AG09319 (cell line): ENCODE measurements around the gene GGT7.

ENCODE experiments used
- DNase-seq: peaks from one replicate; pipeline ENCODE4 v3.0.0-alpha.2; 2010; ENCODE audit warnings: low read depth; ENCODE audit errors: extremely low read depth
- TF ChIP-seq, protein P1 (sequence below): IDR thresholded peaks from 2 replicates; pipeline ENCODE4 v1.5.1; 2011; ENCODE audit warnings: low read depth, mild to moderate bottlenecking, inconsistent platforms, low read length, moderate library complexity

Gene GGT7, protein sequence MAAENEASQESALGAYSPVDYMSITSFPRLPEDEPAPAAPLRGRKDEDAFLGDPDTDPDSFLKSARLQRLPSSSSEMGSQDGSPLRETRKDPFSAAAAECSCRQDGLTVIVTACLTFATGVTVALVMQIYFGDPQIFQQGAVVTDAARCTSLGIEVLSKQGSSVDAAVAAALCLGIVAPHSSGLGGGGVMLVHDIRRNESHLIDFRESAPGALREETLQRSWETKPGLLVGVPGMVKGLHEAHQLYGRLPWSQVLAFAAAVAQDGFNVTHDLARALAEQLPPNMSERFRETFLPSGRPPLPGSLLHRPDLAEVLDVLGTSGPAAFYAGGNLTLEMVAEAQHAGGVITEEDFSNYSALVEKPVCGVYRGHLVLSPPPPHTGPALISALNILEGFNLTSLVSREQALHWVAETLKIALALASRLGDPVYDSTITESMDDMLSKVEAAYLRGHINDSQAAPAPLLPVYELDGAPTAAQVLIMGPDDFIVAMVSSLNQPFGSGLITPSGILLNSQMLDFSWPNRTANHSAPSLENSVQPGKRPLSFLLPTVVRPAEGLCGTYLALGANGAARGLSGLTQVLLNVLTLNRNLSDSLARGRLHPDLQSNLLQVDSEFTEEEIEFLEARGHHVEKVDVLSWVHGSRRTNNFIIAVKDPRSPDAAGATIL

DNA sequence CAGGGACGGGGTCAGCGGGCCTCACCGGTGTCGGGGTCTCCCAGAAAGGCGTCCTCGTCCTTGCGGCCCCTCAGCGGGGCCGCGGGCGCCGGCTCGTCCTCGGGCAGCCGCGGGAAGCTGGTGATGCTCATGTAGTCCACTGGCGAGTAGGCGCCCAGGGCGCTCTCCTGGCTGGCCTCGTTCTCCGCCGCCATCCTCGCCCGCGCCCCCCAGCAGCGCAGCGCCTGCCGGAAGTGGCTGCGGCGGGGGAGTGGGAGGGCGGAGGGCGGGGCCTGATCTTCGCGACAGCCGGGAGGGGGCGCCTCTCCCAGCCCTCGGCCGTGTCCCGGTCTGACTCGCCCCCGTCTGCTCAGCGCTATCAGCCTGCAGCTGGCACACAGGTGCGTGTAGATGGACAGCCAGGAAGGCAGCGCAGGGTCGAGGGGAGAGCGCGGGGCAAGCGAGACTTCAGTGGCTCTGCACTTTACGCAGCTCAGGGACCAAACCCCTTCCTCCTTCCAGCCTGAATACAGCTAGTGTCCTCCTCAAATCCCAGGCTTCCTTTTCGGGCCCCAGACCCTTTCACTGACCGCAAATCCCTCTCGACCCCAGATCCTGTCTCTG, at the start of gene GGT7:
Gene GGT7 (minus strand): TSS at position 235 of the 603 bp plus-strand sequence. CDS start 41 bp downstream, at position 194.
- DNase-seq = peak; percentile 48

GRCh38 chr20:34921436-34921835, 48.8 kb upstream of the GGT7 start:
- no peak for DNase-seq
- TF ChIP-seq, protein P1, sequence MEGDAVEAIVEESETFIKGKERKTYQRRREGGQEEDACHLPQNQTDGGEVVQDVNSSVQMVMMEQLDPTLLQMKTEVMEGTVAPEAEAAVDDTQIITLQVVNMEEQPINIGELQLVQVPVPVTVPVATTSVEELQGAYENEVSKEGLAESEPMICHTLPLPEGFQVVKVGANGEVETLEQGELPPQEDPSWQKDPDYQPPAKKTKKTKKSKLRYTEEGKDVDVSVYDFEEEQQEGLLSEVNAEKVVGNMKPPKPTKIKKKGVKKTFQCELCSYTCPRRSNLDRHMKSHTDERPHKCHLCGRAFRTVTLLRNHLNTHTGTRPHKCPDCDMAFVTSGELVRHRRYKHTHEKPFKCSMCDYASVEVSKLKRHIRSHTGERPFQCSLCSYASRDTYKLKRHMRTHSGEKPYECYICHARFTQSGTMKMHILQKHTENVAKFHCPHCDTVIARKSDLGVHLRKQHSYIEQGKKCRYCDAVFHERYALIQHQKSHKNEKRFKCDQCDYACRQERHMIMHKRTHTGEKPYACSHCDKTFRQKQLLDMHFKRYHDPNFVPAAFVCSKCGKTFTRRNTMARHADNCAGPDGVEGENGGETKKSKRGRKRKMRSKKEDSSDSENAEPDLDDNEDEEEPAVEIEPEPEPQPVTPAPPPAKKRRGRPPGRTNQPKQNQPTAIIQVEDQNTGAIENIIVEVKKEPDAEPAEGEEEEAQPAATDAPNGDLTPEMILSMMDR = no peak

More for the DNA sequence above, at the start of gene GGT7:
- TF ChIP-seq, protein P1 = peak; percentile 59

GRCh38 chr20:34920055-34920454, 47.4 kb upstream of the GGT7 start:
- DNase-seq = no peak
- TF ChIP-seq, protein P1 = no peak

- TF ChIP-seq, protein P1 = no peak
Observed at GRCh38 chr20:34916774-34917354, 44.2 kb upstream of the GGT7 start.

GRCh38 chr20:34915749-34916455, 43.2 kb upstream of the GGT7 start:
- DNase-seq = no peak
- TF ChIP-seq, protein P1 = no peak

More at GRCh38 chr20:34916774-34917354, 44.2 kb upstream of the GGT7 start:
- DNase-seq = no peak

DNA sequence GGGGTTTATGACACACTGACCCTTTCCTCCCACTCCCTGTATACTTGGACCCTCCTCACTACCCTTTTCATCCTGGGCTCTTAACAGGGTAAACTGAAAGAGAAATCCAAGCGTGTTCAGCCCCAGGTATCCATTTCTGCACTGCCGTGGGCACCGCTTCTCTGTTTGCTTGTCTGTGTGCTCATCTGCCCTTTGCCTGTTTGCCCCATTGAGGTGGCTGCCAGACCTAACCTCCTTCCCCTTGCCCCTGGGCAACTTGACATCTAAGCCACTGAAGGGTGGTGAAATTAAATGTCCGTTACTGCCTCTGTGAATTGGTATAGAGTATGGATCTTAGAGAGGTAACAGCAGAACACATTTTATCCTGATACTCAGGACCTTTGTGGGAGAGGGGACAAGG, 42.5 kb upstream of the GGT7 start:
- TF ChIP-seq, protein P1 = no peak
- DNase-seq = no peak
